Measurements from ENCODE around the gene TLK2.
"Not testable (repeated sequence)": the region's sequence is repeated elsewhere in the genome, so short reads cannot be mapped to it uniquely, and the experiment has no call there.

TLK2 gene

DNA sequence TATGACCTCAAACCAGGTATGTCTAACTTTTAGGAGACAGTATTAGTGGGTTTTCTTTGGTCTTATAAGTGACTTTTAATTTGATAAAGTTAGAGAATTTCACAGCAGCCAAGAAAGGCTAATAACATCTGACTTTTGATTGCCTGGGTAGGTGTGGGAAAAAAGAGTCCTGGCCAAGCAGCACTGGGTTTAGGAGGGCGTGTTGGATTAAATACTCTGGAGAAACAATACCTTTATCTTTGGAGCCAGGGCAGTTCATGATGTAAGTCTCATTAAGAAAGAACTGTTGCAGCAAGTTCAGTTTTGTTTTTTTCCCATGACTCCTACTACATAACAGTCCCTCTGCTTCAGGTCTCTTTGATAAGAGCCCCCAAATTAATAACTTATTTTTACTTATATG lies 122.2 kb downstream of the TLK2 start:
- no peak for DNase-seq (ENCODE audit: low read depth in 2 of 2)

DNA sequence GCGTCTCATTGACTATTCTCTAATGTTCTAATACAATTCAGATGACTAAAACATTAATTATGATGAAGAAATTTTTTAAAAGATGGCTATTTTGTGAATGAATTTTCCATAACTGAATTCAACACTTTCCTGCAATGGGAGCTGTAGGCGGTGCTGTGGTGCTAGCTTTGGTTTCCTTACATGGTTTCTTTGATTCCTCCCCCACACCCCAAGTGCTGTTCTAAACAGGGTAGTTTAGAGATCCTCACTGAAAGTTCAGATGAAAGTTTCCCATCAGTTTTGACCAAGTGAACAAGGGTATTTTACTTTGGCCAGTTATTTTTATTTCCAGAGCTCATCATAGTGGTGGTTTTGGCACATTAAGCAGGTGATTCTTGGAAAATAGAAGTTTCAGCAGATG lies 122.8 kb downstream of the TLK2 start:
- DNase-seq (ENCODE audit: low read depth in 2 of 2) = no peak

GRCh38 chr17:62603783-62604182 lies 125.2 kb downstream of the TLK2 start:
- DNase-seq (ENCODE audit: low read depth in 2 of 2) = not testable (repeated sequence)

GRCh38 chr17:62605588-62605987 lies 127.0 kb downstream of the TLK2 start:
- DNase-seq (ENCODE audit: low read depth in 2 of 2) = no peak

- DNase-seq (ENCODE audit: low read depth in 2 of 2) = no peak
Measured at GRCh38 chr17:62611292-62611691, 132.7 kb downstream of the TLK2 start.

DNA sequence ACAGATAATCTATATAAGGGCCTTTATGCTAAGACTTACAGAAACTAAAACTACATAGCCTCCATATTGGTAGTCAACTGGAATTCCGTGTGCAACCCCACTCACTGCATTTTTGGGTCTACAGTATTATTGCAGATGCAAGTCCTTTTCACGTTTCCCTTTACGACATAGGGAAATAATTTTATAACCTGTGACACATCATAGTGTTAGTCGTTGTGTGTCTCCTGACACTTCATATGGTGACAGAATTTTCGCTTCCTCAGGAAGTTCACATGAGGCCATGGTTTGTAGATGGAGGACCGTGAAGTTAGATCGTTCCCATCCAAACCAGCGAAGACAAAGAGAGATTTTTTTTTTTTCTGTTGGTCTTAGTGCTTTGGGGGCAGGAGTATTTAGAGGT lies 133.1 kb downstream of the TLK2 start:
- no peak for DNase-seq (ENCODE audit: low read depth in 2 of 2)

GRCh38 chr17:62612289-62612688 lies 133.7 kb downstream of the TLK2 start:
- not testable (repeated sequence) for DNase-seq (ENCODE audit: low read depth in 2 of 2)

GRCh38 chr17:62613095-62613494 lies 134.5 kb downstream of the TLK2 start:
- DNase-seq (ENCODE audit: low read depth in 2 of 2) = not testable (repeated sequence)

- DNase-seq (ENCODE audit: low read depth in 2 of 2) = no peak
Measured at GRCh38 chr17:62614142-62614541, 135.5 kb downstream of the TLK2 start.

DNA sequence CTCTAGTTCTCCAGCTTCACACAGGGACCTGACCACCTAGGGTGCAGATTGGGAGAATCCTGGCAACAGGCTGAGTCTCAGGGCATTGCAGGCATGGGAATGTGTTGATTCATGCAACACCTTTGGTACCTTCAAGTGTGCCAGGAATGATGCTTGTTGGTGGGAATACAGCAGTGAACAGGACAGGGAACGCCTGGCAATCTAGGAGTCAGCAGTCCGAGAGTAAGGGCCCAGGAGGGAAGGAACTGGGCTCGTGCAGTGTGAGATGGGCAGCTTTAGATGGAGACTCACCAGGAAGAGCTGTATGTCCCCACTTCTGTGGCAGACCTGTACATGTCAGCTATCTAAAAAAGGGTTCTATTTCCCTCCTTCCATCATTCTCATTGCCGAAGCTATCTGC lies 136.9 kb downstream of the TLK2 start:
- no peak for DNase-seq (ENCODE audit: low read depth in 2 of 2)

DNA sequence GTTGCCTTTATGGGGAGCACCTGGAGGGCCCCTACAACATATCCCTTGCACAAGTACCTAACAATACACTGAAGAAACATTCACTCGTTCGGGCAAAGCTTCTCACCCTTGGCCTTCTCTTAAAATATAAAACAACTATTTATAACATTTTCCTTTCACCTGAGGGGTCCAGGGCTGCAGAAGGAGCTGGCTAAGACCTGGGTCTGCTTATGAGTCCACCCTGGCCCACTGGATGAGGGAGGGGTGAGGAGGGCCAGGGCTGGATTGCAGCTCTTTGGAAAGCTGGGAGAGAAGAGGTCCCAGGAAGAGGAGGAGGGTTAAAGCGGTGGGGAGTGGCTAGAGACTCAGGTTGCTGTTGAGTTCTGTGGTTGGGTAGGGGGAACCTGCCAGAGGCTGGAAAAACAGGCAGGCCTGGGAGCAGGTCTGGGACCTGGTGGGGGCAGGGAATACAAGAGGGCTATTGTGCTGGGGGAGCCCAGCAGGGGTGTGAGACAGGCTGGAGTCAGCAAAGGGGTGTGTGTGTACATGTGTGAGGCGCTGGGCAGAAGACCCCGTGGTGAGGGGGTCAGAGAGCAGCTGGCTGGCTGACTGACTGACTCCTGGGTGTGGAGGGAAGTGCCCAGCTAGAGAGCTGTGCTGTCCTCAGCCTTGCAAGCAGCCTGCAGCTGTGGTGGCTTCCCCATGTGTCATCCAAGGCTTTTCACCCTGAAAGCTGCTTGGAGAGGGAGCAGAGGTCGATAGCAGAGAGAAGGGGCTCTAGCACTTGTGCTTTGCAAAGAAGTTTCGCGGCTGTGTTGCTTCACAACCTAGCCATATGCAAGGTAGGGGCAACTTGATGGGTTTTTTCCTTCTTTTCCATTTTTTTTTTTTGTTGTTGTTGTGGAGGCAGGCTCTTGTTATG lies 138.6 kb downstream of the TLK2 start:
- DNase-seq (ENCODE audit: low read depth in 2 of 2) = no peak

DNA sequence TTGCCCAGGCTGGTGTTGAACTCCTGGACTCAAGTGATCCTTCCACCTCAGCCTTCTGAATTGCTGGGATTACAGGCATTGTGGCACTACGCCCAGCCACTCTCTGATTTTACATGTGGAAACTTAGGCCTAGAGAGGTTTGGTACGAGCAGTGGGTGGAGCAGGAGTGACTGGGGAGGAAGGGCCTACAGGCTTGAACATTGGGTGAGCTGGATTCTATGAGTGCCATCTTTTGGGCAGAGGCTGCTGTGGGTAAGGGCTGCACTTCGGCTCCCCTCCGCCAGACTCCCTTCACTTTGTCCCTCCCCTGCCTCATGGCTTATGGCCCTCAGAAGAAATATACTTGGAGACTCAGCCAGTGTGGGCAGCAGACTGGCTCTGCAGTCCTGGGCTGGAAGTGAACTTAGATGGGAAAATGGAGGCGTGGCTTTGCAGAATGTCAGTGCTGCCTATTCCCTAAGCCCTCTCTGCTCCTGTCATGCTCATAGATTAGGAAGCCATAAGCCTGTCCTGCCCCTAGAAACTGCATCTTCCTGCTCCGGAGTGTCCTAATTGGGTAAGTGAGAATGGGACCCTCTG lies 139.4 kb downstream of the TLK2 start:
- no peak for DNase-seq (ENCODE audit: low read depth in 2 of 2)

DNA sequence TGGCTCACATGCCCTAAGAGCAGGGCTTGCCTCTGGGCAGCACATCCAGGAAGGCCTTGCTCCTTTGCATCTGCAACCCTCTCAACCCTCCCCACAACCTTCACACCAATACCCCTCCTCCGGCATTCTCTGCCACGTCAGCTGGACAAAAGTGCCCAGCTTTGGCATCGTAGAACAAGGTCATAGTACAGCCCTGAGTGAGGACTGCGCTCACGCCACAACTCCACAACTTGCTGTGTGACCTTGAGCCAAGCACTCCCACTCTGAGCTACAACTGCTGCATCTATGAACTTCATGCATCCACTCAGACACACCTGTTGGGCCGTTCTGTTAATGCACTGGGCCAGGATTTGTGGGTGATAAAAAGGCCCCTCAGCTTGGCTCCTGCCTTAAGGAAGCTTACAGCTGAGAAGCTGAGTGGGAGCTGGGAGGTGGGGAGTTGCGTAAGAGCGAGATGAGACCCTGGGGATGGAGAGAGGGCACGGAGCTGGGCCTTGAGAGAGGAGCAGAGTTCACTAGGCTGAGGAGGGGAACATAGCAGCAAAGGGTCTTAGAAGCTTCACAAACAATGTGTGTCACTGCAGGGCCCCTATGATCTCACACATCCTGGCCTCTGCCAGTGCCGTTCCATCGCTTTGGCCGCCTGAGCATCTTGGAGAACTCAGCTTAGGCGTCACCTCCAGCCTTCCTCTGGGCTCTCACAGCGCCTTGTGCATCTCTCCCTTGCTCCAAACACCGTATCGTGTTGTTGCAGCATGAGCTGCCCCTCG lies 140.2 kb downstream of the TLK2 start:
- DNase-seq (ENCODE audit: low read depth in 2 of 2) = no peak

- no peak for DNase-seq (ENCODE audit: low read depth in 2 of 2)
Measured at GRCh38 chr17:62619417-62620155, 141.0 kb downstream of the TLK2 start.

DNA sequence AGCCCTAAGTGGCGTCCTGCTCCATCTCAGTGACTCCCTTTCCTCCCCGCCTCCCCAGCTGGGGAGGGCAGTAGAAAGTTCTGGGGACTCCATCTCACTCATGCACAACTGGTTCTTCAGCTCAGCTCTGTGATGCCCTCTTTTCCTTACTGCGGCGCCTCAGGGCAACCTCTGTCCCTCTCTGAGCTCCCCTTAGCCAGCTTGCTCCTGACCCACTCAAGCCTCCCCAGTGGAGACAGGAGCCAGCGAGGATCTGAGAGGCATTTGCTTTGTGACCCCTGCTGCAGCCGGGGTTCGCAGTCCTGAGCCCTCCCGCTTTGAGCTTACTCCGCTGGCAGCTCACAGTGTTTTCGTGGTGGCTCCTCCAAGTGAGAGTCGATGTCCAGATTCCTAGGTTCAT lies 142.6 kb downstream of the TLK2 start:
- DNase-seq (ENCODE audit: low read depth in 2 of 2) = no peak

- no peak for DNase-seq (ENCODE audit: low read depth in 2 of 2)
Measured at GRCh38 chr17:62625184-62625869, 146.7 kb downstream of the TLK2 start.

GRCh38 chr17:62625870-62626200 lies 147.2 kb downstream of the TLK2 start:
- DNase-seq (ENCODE audit: low read depth in 2 of 2) = no peak

DNA sequence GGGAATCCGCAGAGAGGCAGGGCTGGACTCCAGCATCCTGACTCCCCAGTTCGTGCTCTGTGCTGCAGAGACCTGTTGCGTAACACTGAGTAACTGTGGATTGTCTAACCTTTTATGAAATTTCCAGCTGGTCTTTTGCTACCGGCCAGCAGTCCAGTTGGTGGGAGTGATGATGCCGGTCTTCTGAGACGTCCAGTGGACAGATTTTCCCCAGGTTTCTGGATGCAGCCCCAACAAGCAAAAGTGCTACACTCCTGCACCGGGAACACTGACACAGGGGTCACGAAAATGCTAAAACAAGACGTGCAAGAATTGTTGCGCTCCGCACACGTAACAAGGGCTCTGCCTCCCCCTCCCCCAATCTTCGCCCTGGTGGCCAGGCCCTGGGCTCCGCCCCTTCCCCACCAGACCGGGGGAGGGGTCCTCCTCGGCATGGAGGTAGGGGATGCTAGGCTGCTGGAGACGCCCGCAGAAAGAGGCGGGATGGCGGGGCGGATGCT lies 148.1 kb downstream of the TLK2 start:
- no peak for DNase-seq (ENCODE audit: low read depth in 2 of 2)

DNA sequence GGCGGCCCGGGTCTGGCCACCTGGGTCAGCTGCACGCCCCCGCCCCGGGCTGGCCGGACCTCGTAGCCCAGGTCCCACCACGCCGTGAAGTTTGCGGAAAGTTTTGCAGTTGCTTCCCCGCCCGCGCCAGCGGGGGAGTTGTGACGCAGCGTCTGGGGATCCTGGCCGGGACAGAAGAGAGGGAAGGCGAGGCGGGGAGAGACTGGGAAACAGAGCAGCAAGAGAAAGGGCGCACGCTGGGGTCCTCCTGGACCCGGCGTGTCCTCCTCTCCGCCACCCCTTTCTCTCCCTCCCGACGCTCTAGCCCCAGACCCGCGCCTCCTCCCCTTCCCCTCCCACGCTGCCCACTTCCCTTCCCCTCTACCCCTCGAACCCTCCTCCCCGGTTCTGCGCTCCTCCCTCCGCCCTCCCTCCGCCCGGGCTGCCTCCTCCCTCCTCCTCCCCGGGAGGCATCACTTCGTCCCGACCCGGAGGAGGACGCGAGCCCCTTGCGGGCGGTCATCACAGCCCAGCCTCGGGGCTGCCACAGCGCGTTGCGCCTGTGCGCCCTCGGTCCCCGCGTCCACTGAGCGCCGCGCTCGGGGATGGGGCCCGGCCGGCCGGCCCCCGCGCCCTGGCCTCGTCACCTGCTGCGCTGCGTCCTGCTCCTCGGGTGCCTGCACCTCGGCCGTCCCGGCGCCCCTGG lies 148.7 kb downstream of the TLK2 start, which contains the start of gene MRC2:
Gene MRC2 (plus strand): TSS at position 452 of the 685 bp plus-strand sequence. CDS start 133 bp downstream, at position 585.
- DNase-seq (ENCODE audit: low read depth in 2 of 2) = peak; percentile 29 to 40

GRCh38 chr17:62627904-62628633 lies 149.4 kb downstream of the TLK2 start:
- DNase-seq (ENCODE audit: low read depth in 2 of 2) = peak; percentile 23 to 28
